ENCODE results near the gene NCKAP5. TPM values are rescaled to one million over a fixed set of nuclear protein-coding genes. Genes with fewer than 3 reads are reported as not detected.

The NCKAP5 gene
- total and polyA plus RNA-seq, 4 donors: 2.3 to 20.2 (median 8.1) TPM

DNA sequence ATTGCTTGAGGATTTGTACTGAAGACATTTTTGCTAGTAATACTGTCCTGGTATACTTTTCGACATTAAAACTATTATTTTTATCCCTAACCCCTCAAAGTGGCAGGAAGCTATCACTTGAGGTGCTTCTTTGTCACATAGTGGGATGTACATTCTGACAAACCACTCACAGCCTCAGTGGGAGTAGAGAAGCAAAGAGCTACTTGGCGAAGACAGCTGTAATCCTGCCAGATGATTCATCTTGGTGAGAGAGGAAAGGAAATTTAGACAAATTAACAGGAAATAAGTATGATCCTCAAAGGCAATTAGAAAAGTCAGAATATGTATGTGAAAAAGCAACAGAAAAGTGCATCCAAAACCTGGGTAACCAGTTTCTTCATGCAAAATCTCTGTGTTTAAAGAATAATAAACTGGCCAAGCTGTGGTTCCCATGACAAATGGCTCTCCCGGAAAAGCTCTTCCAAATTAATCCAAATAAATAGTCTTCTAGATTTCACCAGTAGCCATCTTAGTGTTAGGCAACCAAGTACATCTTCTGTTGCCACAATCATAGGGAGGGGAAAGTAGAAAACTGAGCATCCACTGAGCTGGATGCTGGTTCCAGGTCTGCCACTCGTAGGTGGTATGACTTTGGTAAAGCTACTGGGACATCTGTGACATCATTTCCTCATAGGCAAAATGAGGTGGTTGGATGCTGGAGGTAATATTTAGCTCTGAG, 590.3 kb downstream of the NCKAP5 start:
- Histone ChIP-seq H3K9me3 (ENCODE audit: control insufficient read depth in 4 of 4, insufficient read depth in 3 of 4, low read length in 3 of 4) (no peaks in the 10 kb centered on the region), H3K27ac (ENCODE audit: low read depth in 1 of 2, low read length in 1 of 2) (no peak overlapping the region), H3K4me3 (no peak overlapping the region), H3K9ac (ENCODE audit: insufficient read depth in 1 of 2, low read length in 2 of 2) (no peak overlapping the region), H3K4me1 (ENCODE audit: control insufficient read depth in 5 of 5, insufficient read depth in 5 of 5, low read length in 5 of 5) (peaks cover 0 to 3% (median 0%) of the 10 kb centered on the region in 5 donors), H3K27me3 (ENCODE audit: control insufficient read depth in 3 of 3, insufficient read depth in 3 of 3, low read length in 2 of 3) (no peaks in the 10 kb centered on the region), H3K36me3 (ENCODE audit: control insufficient read depth in 4 of 4, insufficient read depth in 4 of 4, low read length in 4 of 4) (no peaks in the 10 kb centered on the region)
- TF ChIP-seq, protein P1, sequence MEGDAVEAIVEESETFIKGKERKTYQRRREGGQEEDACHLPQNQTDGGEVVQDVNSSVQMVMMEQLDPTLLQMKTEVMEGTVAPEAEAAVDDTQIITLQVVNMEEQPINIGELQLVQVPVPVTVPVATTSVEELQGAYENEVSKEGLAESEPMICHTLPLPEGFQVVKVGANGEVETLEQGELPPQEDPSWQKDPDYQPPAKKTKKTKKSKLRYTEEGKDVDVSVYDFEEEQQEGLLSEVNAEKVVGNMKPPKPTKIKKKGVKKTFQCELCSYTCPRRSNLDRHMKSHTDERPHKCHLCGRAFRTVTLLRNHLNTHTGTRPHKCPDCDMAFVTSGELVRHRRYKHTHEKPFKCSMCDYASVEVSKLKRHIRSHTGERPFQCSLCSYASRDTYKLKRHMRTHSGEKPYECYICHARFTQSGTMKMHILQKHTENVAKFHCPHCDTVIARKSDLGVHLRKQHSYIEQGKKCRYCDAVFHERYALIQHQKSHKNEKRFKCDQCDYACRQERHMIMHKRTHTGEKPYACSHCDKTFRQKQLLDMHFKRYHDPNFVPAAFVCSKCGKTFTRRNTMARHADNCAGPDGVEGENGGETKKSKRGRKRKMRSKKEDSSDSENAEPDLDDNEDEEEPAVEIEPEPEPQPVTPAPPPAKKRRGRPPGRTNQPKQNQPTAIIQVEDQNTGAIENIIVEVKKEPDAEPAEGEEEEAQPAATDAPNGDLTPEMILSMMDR (IDR thresholded peaks at IDR 0.05; ENCODE audit: control extremely low read depth, extremely low read depth): no peak
- 79 to 81% methylated on average over 4 of the region's 4 CpGs for WGBS, 2 donors
- no peak for ATAC-seq (ENCODE audit: insufficient read depth, low FRiP score)
- DNase-seq: no peak

DNA sequence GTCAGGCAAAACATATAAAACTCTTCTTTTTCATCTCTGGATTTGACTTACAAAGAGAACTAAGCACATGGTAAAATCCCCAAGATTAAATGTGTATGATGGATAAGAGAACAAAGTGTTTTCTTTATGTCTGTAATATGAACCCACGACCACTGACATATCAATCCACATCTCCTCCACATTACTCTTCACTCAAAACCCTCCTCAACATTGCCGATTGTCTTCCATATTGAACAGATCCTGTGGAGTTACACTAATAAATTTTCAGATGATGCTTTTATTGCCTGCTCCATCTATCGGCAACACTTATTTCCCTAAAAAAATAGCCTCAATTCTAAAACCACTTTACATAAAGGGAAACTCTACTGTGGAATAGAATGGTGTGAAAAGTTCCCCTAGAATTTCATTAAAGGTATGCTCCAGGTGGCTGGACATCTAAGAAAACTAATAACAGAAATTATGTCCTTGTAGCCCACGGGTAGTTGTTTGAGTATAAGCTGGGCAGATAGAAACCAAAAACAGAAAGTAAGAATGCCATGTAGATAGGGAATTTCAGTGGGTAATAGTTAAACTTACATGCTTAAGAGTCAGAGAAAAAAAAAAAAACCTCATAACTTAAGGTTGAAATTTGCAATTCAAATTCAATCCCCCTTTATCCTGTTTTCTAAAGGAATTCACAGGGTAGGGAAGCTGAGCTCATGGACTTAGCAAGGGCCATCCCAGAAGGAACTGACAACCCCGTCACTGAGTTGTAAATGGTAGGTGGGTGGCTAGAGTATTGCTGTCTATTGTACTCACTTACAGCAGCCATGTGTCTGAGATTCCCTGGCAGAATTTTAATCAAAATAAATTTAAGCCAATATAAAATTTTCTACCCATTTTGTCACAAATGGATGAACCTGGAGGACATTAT, 592.8 kb downstream of the NCKAP5 start:
- H3K4me3 ChIP-seq: no peak overlapping the region
- TF ChIP-seq, protein P1 (IDR thresholded peaks at IDR 0.05; ENCODE audit: control extremely low read depth, extremely low read depth): no peak
- H3K27ac ChIP-seq (ENCODE audit: low read depth in 1 of 2, low read length in 1 of 2): no peak overlapping the region
- H3K36me3 ChIP-seq (ENCODE audit: control insufficient read depth in 4 of 4, insufficient read depth in 4 of 4, low read length in 4 of 4): no peaks in the 10 kb centered on the region
- no peak for ATAC-seq (ENCODE audit: insufficient read depth, low FRiP score)
- 84 to 86% methylated on average over 5 of the region's 5 CpGs for WGBS, 2 donors
- DNase-seq: no peak
- H3K27me3 ChIP-seq (ENCODE audit: control insufficient read depth in 3 of 3, insufficient read depth in 3 of 3, low read length in 2 of 3): no peaks in the 10 kb centered on the region
- H3K9me3 ChIP-seq (ENCODE audit: control insufficient read depth in 4 of 4, insufficient read depth in 3 of 4, low read length in 3 of 4): no peaks in the 10 kb centered on the region
- H3K4me1 ChIP-seq (ENCODE audit: control insufficient read depth in 5 of 5, insufficient read depth in 5 of 5, low read length in 5 of 5): peaks cover 0 to 3% (median 0%) of the 10 kb centered on the region in 5 donors
- no peak overlapping the region for H3K9ac ChIP-seq (ENCODE audit: insufficient read depth in 1 of 2, low read length in 2 of 2)

DNA sequence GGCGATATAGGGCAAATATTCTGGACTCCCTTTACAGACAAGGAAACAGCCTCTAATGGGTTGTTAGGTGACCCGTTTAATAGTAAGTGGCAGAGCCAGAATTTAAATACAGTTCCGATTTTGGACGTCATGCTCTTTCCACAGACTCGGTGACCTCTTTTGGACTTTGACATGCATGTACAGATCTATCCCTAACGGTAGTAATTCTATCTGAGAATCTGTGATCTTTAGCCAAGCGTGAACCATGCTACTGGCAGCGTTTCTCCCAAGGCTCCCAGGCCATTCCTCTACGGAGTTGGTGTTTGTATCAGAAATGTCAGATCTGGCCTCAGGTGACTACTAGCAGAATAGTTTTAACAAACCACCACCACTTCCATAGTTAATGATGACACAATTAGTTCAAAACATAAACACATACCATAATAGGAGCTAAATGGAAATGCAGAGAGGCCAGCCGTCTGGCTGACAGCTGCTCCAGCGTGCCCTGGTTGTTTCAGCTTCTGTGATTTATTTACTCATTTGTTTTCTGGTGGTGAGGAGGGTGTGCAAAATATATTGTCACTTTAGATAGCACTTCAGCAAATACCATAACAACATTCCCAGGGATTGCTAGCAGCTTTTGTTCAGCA, 593.7 kb downstream of the NCKAP5 start:
- Histone ChIP-seq H3K9ac (ENCODE audit: insufficient read depth in 1 of 2, low read length in 2 of 2) (no peak overlapping the region), H3K27me3 (ENCODE audit: control insufficient read depth in 3 of 3, insufficient read depth in 3 of 3, low read length in 2 of 3) (no peaks in the 10 kb centered on the region), H3K27ac (ENCODE audit: low read depth in 1 of 2, low read length in 1 of 2) (no peak overlapping the region), H3K4me1 (ENCODE audit: control insufficient read depth in 5 of 5, insufficient read depth in 5 of 5, low read length in 5 of 5) (peaks cover 0 to 3% (median 0%) of the 10 kb centered on the region in 5 donors), H3K4me3 (no peak overlapping the region), H3K36me3 (ENCODE audit: control insufficient read depth in 4 of 4, insufficient read depth in 4 of 4, low read length in 4 of 4) (no peaks in the 10 kb centered on the region), H3K9me3 (ENCODE audit: control insufficient read depth in 4 of 4, insufficient read depth in 3 of 4, low read length in 3 of 4) (no peaks in the 10 kb centered on the region)
- TF ChIP-seq, protein P1 (IDR thresholded peaks at IDR 0.05; ENCODE audit: control extremely low read depth, extremely low read depth): no peak
- WGBS, 2 donors: 85% methylated on average over 11 of the region's 11 CpGs
- no peak for ATAC-seq (ENCODE audit: insufficient read depth, low FRiP score)
- DNase-seq: no peak

Data from lung (tissue), 12 donors.